ENCODE measurements around the gene CSNK2A2.
A peak's percentile ranks its signal among the peaks of the same experiment; 100 is the strongest.

The CSNK2A2 gene

DNA sequence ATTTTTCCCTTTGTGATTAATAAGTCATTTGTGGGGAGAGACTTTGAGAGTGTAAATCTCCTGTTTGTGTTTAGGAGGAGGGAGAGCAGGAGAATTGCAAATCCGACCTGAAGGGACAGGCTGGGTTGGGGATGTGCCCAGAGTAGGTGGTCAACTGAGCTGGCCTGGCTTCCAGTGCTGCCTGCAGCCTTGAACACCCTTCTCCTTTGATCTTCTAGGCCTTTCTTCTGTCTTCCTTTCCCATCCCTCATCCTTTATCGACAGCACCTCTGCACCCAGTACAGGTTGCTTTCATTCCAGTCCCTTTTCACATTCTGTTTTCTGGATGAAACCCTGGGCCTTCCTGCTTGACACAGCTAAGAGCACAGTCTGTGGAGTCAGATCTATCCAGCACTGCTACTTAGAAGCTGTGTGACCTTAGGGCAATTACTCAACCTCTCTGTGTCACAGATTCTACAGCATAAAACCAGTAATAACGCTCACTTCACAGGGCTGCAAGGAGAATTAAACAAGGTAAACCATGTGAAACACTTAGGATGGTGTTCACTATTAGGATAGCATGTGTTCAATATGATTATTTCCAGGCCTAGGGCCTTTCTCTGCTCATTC, 1.0 kb upstream of the CSNK2A2 start:
- DNase-seq, result no peak

GRCh38 chr16:58197314-58198012, 443 bp downstream of the CSNK2A2 start:
- DNase-seq, result no peak

DNA sequence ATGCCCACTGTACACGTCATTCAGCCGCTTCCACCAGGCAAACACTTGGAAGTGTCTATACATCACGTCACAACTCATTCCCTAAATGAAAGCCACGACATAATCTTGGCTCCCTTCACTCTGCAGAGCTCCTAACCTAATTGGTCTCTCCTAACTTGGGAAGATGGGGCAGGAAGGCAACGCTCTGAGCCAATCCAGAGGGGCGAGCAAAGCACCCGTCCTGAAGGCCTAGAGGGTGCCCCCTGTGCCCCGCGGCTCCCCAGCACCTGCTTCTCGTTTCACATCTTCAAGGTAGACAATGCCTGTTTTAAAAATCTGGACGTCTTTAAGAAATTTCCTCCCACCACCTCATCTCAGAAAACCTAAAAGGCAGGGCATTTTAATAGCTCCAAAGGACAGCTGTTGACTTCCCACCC, 1.0 kb downstream of the CSNK2A2 start:
- no peak for DNase-seq

DNA sequence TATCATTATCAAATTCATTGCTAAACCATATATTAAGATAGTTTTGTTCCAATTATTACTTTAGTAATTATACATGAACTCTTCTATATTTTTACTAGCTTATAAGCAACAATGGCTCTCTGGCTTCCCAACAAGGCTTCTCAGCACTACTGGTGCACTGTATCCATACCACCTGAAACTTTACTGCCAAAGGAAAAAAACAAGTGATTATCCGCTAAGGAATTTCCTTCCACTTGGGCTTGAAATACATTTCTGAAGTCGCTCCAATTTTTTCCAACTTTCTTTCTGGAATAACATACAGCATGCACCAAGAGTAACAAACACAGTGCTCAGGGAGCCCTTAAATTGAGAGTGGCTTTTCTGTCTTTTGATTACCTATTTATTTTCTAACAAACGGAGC, 2.1 kb downstream of the CSNK2A2 start:
- DNase-seq, result no peak

- DNase-seq, result no peak
Measured at GRCh38 chr16:58195344-58195743, 2.6 kb downstream of the CSNK2A2 start.

DNA sequence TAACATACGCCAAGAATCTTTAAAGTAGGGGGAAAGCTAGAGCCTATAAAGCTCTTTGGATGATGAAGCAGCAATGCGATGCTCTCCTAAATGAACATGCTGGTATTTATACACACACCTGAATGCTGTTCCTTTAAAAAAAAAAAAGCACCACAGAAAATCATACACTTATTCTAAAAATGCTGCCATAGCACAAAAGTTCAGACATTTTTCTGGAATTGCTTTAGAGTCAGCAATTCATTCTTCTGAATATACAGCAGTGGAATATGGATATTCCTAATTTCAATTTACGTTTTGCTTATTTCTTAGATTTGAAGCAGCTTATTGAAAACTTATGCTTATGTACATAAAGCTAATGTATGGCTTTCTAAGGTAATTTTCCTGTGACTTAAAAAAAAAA, 3.1 kb downstream of the CSNK2A2 start:
- DNase-seq, result no peak

GRCh38 chr16:58187665-58188421, 10.1 kb downstream of the CSNK2A2 start:
- DNase-seq, result no peak

- no peak for DNase-seq
Measured at GRCh38 chr16:58187092-58187491, 10.8 kb downstream of the CSNK2A2 start.

DNA sequence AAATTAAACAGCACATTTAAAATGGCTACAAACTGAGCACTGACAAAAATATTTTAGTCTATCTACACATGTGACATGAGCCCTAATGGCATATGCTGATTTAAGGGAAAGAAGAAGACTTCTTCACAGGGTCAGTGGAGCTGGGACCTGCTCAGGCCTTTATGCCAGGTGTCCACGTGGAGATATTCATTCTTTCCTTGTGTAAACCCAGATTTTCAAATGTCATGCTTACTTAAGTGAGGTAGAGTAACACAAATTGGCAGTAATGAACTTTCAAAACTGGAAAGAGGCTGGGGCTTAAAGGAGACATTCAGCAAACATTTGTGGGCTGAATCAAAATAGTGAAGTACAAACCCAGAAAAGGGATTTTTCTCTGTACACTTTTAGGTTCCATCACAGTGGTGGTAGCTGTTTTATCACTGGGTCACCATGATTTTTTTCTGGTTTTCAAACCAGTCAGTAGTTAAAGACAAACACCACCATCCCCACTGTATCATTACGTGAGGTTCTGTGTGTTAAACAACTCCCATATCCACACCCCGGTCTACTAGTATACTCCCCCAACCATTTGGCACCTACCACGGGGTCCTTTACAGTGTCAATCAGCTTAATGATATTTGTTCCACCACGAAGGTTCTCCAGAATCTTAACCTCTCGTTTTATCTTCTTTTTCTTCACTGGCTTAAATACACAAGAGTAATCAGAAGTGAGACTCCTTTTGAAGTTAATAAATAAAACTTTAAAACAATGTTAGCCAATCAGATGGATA, 11.5 kb downstream of the CSNK2A2 start:
- DNase-seq, result no peak

- no peak for DNase-seq
Measured at GRCh38 chr16:58177353-58177710, 20.6 kb downstream of the CSNK2A2 start.

GRCh38 chr16:58176608-58177352, 21.1 kb downstream of the CSNK2A2 start:
- DNase-seq, result no peak

- DNase-seq, result no peak
Measured at GRCh38 chr16:58170223-58170622, 27.7 kb downstream of the CSNK2A2 start.

DNA sequence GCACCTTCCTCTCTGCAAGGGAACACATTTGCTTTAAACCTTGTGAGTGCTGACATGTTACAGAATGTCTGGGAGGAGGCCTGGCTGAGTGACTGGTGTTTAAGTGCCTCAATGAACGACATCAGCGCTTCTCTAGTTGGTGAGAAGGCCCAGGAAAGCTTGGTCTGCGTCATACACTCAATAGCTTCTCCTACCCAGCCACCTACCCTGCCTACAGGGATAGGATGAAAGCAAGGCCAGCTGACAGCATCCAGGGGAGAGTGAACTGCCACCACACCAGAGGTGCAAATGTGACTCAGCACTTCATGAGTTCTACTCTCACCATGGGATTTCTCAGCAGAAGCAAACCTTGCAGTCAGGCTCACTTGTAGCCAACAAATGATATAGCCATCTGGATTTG, 37.1 kb downstream of the CSNK2A2 start:
- DNase-seq, result no peak

GRCh38 chr16:58158725-58159124, 39.2 kb downstream of the CSNK2A2 start:
- no peak for DNase-seq

- no peak for DNase-seq
Measured at GRCh38 chr16:58157951-58158540, 39.9 kb downstream of the CSNK2A2 start.

GRCh38 chr16:58157239-58157638, 40.7 kb downstream of the CSNK2A2 start:
- no peak for DNase-seq

DNA sequence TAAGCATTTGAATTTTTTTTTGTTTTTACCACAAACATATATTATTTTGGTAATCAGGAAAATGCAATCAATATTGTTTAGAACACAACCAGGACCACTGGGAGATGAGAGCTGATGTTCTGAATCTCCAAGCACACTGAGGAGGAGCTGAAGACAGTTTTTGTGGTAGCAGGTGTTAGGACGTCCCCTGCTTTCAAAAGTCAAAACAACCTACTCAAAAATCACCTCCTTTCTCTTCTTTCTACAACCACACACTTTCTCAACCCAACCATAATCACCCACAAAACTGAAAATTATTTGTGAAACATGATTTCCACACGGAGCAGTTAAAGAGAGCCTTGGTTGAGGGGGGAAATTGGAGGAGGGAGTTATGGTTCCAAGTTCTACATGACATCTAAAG, 42.1 kb downstream of the CSNK2A2 start:
- DNase-seq, result no peak

DNA sequence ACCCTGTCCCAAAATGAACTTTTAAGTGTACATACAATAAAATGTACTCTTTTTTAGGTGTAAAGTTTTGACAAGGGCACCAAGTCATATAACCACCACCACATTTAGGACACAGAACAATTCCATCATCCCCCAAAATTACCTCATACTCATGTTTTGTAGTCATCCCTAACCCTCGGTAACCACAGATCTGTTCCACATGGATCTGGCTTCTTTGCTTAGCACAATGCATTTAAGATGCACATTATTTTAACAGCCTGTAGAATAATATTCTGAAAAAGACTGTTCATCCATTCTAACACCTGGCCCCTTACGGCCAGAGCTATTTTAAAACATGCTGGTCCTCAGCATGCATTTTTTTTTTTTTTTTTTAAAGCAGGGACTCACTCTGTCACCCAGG, 43.6 kb downstream of the CSNK2A2 start:
- DNase-seq, result peak; percentile 12

DNA sequence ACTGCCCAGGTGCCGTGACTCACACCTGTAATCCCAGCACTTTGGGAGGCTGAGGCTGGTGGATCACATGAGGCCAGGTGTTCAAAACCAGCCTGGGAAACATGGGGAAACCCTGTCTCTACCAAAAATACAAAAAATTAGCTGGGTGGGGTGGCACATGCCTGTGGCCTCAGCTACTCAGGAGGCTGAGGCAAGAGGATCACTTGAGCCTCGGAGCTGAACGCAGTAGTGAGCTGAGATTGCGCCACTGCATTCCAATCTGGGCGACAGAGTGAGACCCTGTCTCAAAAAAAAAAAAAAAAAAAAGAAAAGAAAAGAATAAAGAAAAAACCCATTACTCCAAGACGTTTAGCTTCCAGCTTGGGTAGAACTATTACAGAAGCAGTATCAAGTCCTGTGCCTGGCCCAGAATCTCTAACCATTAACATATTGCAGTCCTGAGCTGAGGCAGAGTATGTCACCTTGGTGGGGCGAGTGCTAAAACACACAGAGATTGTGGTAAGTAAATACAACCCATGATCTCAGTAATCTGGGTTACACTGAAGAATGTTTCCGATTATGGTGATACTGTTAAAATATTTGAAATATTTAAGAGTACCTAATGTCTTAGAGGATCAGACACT, 45.5 kb downstream of the CSNK2A2 start:
- DNase-seq, result peak; percentile 26

DNA sequence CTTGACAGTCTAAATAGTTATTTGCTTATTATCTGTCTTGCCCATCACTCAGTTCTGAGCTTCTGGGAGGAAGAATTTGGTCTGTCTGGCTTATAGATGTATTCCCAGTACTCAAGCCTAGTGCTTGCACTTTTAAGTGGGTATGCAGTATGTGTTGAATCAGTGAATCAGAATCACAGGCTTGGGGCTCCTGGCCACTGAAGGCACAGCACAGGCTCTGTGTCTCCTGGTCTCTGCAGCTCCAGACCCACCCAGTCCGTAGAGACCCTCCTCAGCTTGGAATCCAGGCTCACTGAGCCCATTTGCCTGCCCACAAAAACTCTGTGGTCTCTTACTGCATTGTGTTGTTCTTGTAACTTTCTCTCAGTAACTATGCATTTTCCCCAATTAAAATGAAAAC, 49.4 kb downstream of the CSNK2A2 start:
- no peak for DNase-seq

GRCh38 chr16:58148099-58148498, 49.8 kb downstream of the CSNK2A2 start:
- DNase-seq, result no peak

DNA sequence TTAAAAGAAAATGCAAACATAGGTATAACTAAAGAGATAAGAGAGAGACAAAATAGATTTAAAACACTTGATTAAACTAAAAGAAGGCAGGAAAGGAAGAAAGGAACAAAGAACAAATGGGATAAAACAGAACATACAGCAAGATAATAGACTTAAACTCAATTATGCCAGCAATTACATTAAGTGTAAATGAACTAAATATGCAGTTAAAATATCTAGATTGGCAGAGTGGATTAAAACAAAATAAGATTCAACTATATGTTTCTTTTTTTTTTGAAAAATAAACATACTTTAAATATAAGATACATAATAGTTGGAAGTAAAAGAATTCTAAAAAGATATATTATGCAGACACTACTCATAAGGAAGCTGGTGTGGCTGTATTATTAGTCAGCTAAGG, 59.1 kb downstream of the CSNK2A2 start:
- no peak for DNase-seq

Data from fibroblast of upper back skin (primary cell).